ENCODE measurements around the gene NLN. TPM values are rescaled to one million over a fixed set of nuclear protein-coding genes. Genes with fewer than 3 reads are reported as not detected.

The NLN gene
- total RNA-seq, 5 donors from 2014 or later (not counting 1 experiment from before 2014, with no cell fraction given) = 1.5 to 7.6 (median 4.1) TPM

DNA sequence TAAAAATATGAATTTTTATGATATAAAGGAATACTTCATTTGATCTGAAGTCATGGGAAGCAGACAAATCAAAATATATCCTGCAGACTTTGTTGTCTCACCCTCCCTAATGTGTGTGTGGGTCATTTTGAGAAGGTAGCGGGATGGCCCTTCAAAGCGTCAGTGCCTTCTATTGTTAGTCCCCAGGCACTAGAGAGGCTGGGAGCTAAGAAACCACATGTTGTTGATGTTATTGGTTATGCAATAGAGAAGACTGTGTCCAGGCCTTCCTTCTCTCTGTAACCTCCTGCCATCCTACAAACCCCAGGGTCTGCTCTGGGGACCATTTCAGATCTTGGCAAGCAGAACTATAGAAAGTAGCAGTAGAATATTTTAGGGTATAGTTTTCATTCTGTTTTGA lies 94.7 kb downstream of the NLN start:
- H3K4me3 Mint-ChIP-seq = no peak overlapping the region
- no peaks in the 10 kb centered on the region for H3K27me3 ChIP-seq (replicated peaks in 1 of 2; ENCODE audit: control insufficient read depth in 2 of 2, extremely low read depth in 1 of 2, insufficient read depth in 2 of 2, low read length in 1 of 2)
- no peaks in the 10 kb centered on the region for H3K36me3 ChIP-seq (ENCODE audit: control insufficient read depth in 2 of 2, extremely low read depth in 1 of 2, insufficient read depth in 1 of 2, low read length in 1 of 2)
- ATAC-seq (replicated peaks in 1 of 4) (no peak), DNase-seq (no peak)
- peaks cover 6% of the 10 kb centered on the region for H3K36me3 Mint-ChIP-seq
- no peak overlapping the region for H3K27ac ChIP-seq (ENCODE audit: low read length)
- no CpG with 5 or more reads among the region's 2 CpGs for WGBS (ENCODE audit: insufficient coverage)
- no peaks in the 10 kb centered on the region for H3K9me3 Mint-ChIP-seq
- H3K27ac Mint-ChIP-seq = no peak overlapping the region
- H3K27me3 Mint-ChIP-seq = no peaks in the 10 kb centered on the region
- H3K9me3 ChIP-seq = no peaks in the 10 kb centered on the region
- peaks cover 0 to 17% of the 10 kb centered on the region in 2 experiments for H3K4me1 ChIP-seq (ENCODE audit: control insufficient read depth in 1 of 2, extremely low read depth in 1 of 2, insufficient read depth in 2 of 2, low read length in 2 of 2)
- ChIA-PET CTCF (no interaction called here), POLR2A (interaction anchor here in 1 of 2 donors (0.6 kb wide), 1 partner anchor 374 kb away, joined by 3 read pairs; no protein-coding TSS in a partner anchor)
- H3K4me1 Mint-ChIP-seq = peaks cover 19 to 22% (median 20%) of the 10 kb centered on the region in 3 donors
- no peak overlapping the region for H3K4me3 ChIP-seq (ENCODE audit: control insufficient read depth in 1 of 2, extremely low read depth in 1 of 2, low read length in 1 of 2)

DNA sequence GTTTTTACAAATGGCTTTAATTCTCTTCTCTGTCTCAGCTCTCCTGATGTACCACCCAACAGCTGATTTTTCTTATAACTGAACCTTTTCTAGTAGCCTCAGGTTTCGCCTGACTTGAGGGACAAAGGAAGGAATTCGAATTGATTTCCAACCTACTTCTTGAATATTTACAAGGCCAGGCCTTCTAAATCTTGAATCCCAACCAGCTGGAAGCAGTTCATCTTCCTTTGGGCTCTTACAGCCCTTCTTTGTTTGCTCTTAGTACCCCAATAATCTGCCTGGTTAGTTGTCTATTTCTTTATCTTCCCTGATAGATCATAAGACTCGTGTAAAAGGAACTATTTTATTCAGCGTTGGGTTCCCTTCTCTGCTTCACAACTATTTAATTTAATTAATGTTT lies 95.9 kb downstream of the NLN start:
- no peak for ATAC-seq (replicated peaks in 1 of 4)
- Histone ChIP-seq H3K4me3 (ENCODE audit: control insufficient read depth in 1 of 2, extremely low read depth in 1 of 2, low read length in 1 of 2) (no peak overlapping the region), H3K27ac (ENCODE audit: low read length) (no peak overlapping the region), H3K36me3 (ENCODE audit: control insufficient read depth in 2 of 2, extremely low read depth in 1 of 2, insufficient read depth in 1 of 2, low read length in 1 of 2) (no peaks in the 10 kb centered on the region), H3K4me1 (ENCODE audit: control insufficient read depth in 1 of 2, extremely low read depth in 1 of 2, insufficient read depth in 2 of 2, low read length in 2 of 2) (peaks cover 0 to 8% of the 10 kb centered on the region in 2 experiments), H3K9me3 (no peaks in the 10 kb centered on the region), H3K27me3 (replicated peaks in 1 of 2; ENCODE audit: control insufficient read depth in 2 of 2, extremely low read depth in 1 of 2, insufficient read depth in 2 of 2, low read length in 1 of 2) (no peaks in the 10 kb centered on the region)
- POLR2A ChIA-PET = no interaction called here
- CTCF ChIA-PET = no interaction called here
- WGBS (ENCODE audit: insufficient coverage) = 83% methylated on average over 1 of the region's 4 CpGs
- H3K27me3 Mint-ChIP-seq = no peaks in the 10 kb centered on the region
- H3K36me3 Mint-ChIP-seq = peaks cover 9% of the 10 kb centered on the region
- no peak for DNase-seq
- H3K4me1 Mint-ChIP-seq = peaks cover 10 to 16% (median 13%) of the 10 kb centered on the region in 3 donors
- H3K4me3 Mint-ChIP-seq = no peak overlapping the region
- H3K27ac Mint-ChIP-seq = no peak overlapping the region
- H3K9me3 Mint-ChIP-seq = no peaks in the 10 kb centered on the region

DNA sequence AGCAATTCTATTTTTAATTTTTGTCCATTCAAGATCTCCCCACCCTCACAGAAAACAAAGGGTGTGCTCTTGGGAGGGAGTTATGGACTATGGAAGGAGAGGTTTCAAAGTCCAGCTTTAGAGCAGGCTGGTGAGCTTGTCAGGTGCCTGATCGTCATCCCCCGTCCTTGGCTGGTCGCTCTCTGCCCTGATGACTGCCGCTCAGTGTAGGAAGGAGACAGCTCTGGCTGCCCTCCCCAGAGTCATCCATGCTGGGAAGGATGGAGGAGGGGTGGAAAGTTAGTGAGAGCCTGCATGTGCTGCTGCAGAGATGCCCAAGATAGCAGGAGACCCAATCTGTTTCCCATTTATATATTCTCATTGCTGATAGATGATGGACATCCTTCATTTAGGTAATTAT lies 96.6 kb downstream of the NLN start:
- DNase-seq (no peak), ATAC-seq (replicated peaks in 1 of 4) (no peak)
- Mint-ChIP-seq H3K36me3 (peaks cover 9% of the 10 kb centered on the region), H3K4me3 (no peak overlapping the region), H3K4me1 (peaks cover 7 to 12% (median 7%) of the 10 kb centered on the region in 3 donors), H3K9me3 (no peaks in the 10 kb centered on the region), H3K27me3 (no peaks in the 10 kb centered on the region), H3K27ac (no peak overlapping the region)
- POLR2A ChIA-PET = no interaction called here
- Histone ChIP-seq H3K27me3 (replicated peaks in 1 of 2; ENCODE audit: control insufficient read depth in 2 of 2, extremely low read depth in 1 of 2, insufficient read depth in 2 of 2, low read length in 1 of 2) (no peaks in the 10 kb centered on the region), H3K36me3 (ENCODE audit: control insufficient read depth in 2 of 2, extremely low read depth in 1 of 2, insufficient read depth in 1 of 2, low read length in 1 of 2) (no peaks in the 10 kb centered on the region), H3K27ac (ENCODE audit: low read length) (no peak overlapping the region), H3K4me1 (ENCODE audit: control insufficient read depth in 1 of 2, extremely low read depth in 1 of 2, insufficient read depth in 2 of 2, low read length in 2 of 2) (peaks cover 0 to 5% of the 10 kb centered on the region in 2 experiments), H3K9me3 (no peaks in the 10 kb centered on the region), H3K4me3 (ENCODE audit: control insufficient read depth in 1 of 2, extremely low read depth in 1 of 2, low read length in 1 of 2) (no peak overlapping the region)
- CTCF ChIA-PET = no interaction called here
- WGBS (ENCODE audit: insufficient coverage) = 100% methylated on average over 3 of the region's 4 CpGs

DNA sequence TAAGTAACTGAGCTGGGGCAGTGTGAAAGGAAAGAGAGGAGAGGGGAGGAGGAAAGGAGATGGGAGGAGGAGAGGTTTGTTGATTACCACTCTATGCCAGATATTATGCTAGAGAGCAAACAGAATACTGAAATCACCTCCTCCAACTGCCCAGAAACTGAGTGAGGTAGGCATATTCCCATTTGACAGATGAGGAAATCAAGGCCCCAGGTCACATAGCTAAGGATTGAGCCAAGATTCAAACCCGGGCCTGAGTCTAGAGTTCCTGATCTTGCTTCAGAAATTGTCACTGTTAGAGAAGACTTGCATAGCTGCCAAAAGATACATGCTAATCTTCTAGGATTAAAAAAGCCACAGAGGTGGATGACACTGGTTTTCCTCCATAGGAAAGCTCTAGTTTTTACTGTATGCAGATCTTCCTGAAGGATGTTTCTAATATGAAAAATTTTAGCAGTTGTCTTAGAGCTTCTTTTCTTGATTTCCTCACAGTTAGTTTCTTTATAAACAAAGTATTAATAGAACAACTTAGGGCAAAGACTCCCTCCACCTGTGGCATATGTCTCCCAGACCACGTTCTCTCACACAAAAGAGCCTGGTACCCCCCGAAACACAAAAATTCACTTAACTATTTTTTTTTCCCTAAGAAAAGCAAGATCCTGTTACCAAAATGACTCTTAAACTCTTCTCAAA lies 97.4 kb downstream of the NLN start:
- no peaks in the 10 kb centered on the region for H3K9me3 Mint-ChIP-seq
- ATAC-seq (replicated peaks in 1 of 4) (no peak), DNase-seq (no peak)
- Histone ChIP-seq H3K27me3 (replicated peaks in 1 of 2; ENCODE audit: control insufficient read depth in 2 of 2, extremely low read depth in 1 of 2, insufficient read depth in 2 of 2, low read length in 1 of 2) (no peaks in the 10 kb centered on the region), H3K4me1 (ENCODE audit: control insufficient read depth in 1 of 2, extremely low read depth in 1 of 2, insufficient read depth in 2 of 2, low read length in 2 of 2) (peaks cover 0 to 5% of the 10 kb centered on the region in 2 experiments), H3K27ac (ENCODE audit: low read length) (no peak overlapping the region), H3K4me3 (ENCODE audit: control insufficient read depth in 1 of 2, extremely low read depth in 1 of 2, low read length in 1 of 2) (no peak overlapping the region), H3K36me3 (ENCODE audit: control insufficient read depth in 2 of 2, extremely low read depth in 1 of 2, insufficient read depth in 1 of 2, low read length in 1 of 2) (no peaks in the 10 kb centered on the region), H3K9me3 (no peaks in the 10 kb centered on the region)
- CTCF ChIA-PET = no interaction called here
- H3K4me3 Mint-ChIP-seq = no peak overlapping the region
- 53% methylated on average over 3 of the region's 3 CpGs for WGBS (ENCODE audit: insufficient coverage)
- H3K36me3 Mint-ChIP-seq = peaks cover 9% of the 10 kb centered on the region
- H3K27ac Mint-ChIP-seq = no peak overlapping the region
- H3K27me3 Mint-ChIP-seq = no peaks in the 10 kb centered on the region
- POLR2A ChIA-PET = interaction anchor here in 1 of 2 donors (0.6 kb wide), 1 partner anchor 382 kb away, joined by 3 read pairs; no protein-coding TSS in a partner anchor
- peaks cover 5 to 12% (median 7%) of the 10 kb centered on the region in 3 donors for H3K4me1 Mint-ChIP-seq

DNA sequence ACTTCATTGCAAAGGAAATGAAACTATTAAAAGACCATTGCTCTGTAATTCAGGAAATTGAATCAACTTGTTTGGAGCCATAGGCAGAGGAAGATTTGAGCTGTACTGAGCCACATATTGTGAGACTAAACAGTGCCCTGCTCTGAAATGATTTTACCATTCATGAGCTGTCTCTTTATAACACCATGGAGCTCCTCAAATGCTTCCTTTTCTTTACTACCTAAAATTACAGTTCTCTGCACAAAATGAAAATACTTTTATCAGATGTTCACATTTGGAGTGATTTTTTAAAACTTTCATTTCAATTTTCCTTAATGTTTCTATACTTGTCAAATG lies 97.9 kb downstream of the NLN start:
- H3K9me3 ChIP-seq = no peaks in the 10 kb centered on the region
- Mint-ChIP-seq H3K9me3 (no peaks in the 10 kb centered on the region), H3K4me1 (peaks cover 5 to 12% (median 7%) of the 10 kb centered on the region in 3 donors), H3K27me3 (no peaks in the 10 kb centered on the region), H3K27ac (no peak overlapping the region), H3K36me3 (peaks cover 9% of the 10 kb centered on the region), H3K4me3 (no peak overlapping the region)
- DNase-seq (no peak), ATAC-seq (replicated peaks in 1 of 4) (no peak)
- H3K4me3 ChIP-seq (ENCODE audit: control insufficient read depth in 1 of 2, extremely low read depth in 1 of 2, low read length in 1 of 2) = no peak overlapping the region
- H3K27ac ChIP-seq (ENCODE audit: low read length) = no peak overlapping the region
- H3K4me1 ChIP-seq (ENCODE audit: control insufficient read depth in 1 of 2, extremely low read depth in 1 of 2, insufficient read depth in 2 of 2, low read length in 2 of 2) = peaks cover 0 to 5% of the 10 kb centered on the region in 2 experiments
- POLR2A ChIA-PET = interaction anchor here in 1 of 2 donors (0.6 kb wide), 1 partner anchor 382 kb away, joined by 3 read pairs; no protein-coding TSS in a partner anchor
- H3K27me3 ChIP-seq (replicated peaks in 1 of 2; ENCODE audit: control insufficient read depth in 2 of 2, extremely low read depth in 1 of 2, insufficient read depth in 2 of 2, low read length in 1 of 2) = no peaks in the 10 kb centered on the region
- CTCF ChIA-PET = no interaction called here
- H3K36me3 ChIP-seq (ENCODE audit: control insufficient read depth in 2 of 2, extremely low read depth in 1 of 2, insufficient read depth in 1 of 2, low read length in 1 of 2) = no peaks in the 10 kb centered on the region

DNA sequence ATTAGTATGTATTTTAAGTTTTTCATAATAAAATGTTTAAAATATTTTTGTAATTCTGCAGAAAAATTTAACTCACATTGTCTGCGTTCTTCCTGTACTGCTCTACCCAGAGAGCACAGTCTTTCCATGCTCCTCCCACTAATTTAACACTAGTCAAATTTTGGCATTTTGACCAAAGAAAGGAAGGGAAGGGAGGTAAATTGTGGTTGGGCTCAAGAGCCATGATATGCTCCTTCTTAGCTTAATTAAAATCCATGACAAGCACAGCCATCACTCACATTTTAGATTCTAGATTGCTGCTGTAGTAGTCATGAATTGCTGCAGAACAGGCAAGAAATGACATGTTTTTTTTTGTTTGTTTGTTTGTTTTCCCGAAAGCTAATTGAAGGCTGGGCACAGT lies 98.4 kb downstream of the NLN start:
- DNase-seq = no peak
- Mint-ChIP-seq H3K27me3 (no peaks in the 10 kb centered on the region), H3K4me3 (no peak overlapping the region), H3K9me3 (no peaks in the 10 kb centered on the region), H3K27ac (no peak overlapping the region), H3K4me1 (peaks cover 8 to 14% (median 9%) of the 10 kb centered on the region in 3 donors), H3K36me3 (peaks cover 9% of the 10 kb centered on the region)
- no peaks in the 10 kb centered on the region for H3K27me3 ChIP-seq (replicated peaks in 1 of 2; ENCODE audit: control insufficient read depth in 2 of 2, extremely low read depth in 1 of 2, insufficient read depth in 2 of 2, low read length in 1 of 2)
- peaks cover 0 to 7% of the 10 kb centered on the region in 2 experiments for H3K4me1 ChIP-seq (ENCODE audit: control insufficient read depth in 1 of 2, extremely low read depth in 1 of 2, insufficient read depth in 2 of 2, low read length in 2 of 2)
- no peaks in the 10 kb centered on the region for H3K36me3 ChIP-seq (ENCODE audit: control insufficient read depth in 2 of 2, extremely low read depth in 1 of 2, insufficient read depth in 1 of 2, low read length in 1 of 2)
- no peak overlapping the region for H3K4me3 ChIP-seq (ENCODE audit: control insufficient read depth in 1 of 2, extremely low read depth in 1 of 2, low read length in 1 of 2)
- no CpG with 5 or more reads among the region's 2 CpGs for WGBS (ENCODE audit: insufficient coverage)
- ATAC-seq (replicated peaks in 1 of 4) = no peak
- H3K9me3 ChIP-seq = no peaks in the 10 kb centered on the region
- no peak overlapping the region for H3K27ac ChIP-seq (ENCODE audit: low read length)
- ChIA-PET CTCF (no interaction called here), POLR2A (no interaction called here)

Measured in T-cell (primary cell).